Stimulated activated CD8-positive, alpha-beta memory T cell treated with anti-CD3 and anti-CD28 coated beads, Interleukin-15, amount 100 ng/mL, for 1 hour (primary cell): ENCODE data around the gene PPFIA4.

Experiments used
- DNase-seq: peaks from one replicate; pipeline ENCODE4 v3.0.0-alpha.2; 2020; ENCODE audit warnings: low read depth

The PPFIA4 gene

GRCh38 chr1:203057911-203058675 is 31.8 kb downstream of the PPFIA4 start:
- no peak for DNase-seq

GRCh38 chr1:203058676-203058935 is 32.3 kb downstream of the PPFIA4 start:
- DNase-seq = no peak

- DNase-seq = no peak
These were observed 33.2 kb downstream of the PPFIA4 start for GRCh38 chr1:203059485-203059884.

DNA sequence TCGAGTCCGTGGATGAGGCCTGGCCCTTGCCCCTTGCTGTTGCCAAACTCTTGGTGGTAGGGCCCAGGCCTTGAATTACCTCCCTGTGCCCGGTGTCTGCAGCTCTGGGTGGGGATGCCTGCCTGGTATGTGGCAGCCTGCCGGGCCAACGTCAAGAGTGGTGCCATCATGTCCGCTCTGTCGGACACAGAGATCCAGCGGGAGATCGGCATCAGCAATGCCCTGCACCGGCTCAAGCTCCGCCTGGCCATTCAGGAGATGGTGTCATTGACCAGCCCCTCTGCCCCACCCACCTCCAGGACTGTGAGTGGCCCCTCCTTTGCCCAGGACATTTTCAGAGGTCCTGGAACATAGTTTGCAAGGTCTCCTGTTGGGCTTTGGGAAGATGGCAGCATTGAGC is 33.8 kb downstream of the PPFIA4 start:
- DNase-seq = no peak

- DNase-seq = no peak
These were observed 37.0 kb downstream of the PPFIA4 start for GRCh38 chr1:203063287-203063686.

DNA sequence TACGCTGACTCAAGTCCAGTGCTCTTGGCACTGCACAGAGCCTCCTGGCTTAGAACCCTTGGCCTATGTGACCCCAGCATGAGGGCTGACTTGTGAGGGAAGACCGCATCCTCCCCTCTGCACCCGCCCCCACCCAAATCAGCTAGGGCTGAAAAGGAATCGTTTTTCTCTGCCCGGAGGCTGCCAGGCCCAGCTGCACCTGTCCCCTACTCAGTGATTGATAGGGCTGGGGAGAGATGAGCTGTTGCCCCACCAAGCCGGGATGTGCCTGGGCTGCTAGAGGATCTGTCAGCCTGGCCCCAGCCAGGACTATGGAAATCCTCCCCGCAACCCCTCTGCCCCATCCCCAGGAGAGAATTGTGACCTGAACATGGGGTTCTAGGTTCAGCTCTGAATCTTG is 38.9 kb downstream of the PPFIA4 start:
- DNase-seq = no peak

DNA sequence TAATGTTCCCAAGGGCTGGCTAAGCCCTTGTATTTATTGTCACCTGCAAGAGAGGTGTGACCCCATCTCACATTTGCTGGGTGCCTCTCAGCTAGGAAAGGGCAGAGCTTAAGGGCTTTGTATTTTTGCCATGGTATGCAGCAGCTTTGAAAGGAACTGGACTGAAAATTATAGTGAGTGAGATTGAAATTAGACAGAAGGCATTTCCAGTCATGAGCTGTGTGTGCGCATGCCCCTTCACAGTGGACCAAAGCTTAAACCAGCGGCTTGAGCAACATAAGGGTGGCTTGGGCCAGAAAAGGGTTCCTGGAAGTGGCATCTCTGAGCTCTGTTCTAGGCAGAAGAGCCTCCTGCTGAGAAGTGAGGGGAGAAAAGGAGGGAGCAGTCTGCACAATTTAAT is 39.7 kb downstream of the PPFIA4 start:
- no peak for DNase-seq

GRCh38 chr1:203066965-203067364 is 40.7 kb downstream of the PPFIA4 start:
- no peak for DNase-seq

- DNase-seq = no peak
These were observed 42.9 kb downstream of the PPFIA4 start for GRCh38 chr1:203069030-203069747.

DNA sequence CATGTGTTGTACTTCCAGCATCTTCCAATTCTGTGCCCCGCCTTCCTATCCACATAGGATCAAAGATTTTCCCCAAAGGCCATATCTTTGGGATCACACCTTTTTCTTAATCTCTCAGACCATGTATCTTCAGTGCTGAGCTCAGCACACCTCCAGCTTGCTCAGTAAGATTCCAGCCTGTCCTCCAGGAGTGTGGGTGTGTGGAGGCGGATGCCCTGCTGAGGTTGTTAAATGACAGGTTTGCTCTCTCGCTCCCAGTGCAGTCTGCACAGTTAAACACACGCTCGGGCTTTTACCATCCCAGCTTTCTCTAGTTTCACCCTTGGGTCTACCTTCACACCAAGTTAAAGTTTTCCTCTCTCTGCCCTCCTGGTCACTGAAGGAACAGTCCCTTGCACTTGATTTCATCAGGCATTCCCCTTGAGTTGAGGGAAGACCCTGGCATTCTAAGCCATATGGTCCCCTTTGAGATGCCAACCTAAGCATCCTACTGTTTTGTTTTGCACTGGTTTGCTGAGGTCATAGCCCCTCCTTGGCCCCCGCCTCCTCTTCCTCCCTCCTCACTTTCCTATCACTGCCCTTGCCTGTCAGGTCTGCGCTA is 45.8 kb downstream of the PPFIA4 start:
- no peak for DNase-seq

- no peak for DNase-seq
These were observed 46.6 kb downstream of the PPFIA4 start for GRCh38 chr1:203072911-203073310.

- DNase-seq = no peak
These were observed 47.2 kb downstream of the PPFIA4 start for GRCh38 chr1:203073469-203073868.

DNA sequence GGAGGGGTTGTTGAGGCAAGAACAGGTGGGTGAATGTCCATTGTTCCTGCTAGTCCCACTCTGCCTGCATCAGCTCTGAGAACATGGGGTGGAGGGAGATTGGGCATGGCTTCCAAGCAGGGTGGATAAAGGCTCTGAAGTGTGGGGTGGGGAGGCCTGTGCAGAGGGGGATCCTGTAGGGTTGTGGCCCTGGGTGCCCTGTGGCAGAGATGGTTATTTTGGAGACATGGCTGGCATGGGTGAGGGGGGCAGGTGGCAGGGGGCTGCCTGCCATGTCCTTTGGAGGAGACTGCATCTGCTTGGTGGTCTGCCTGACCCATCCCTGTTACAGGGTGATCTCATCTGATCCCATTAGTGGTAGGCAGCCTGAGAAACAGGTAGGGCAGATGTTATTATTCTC is 48.3 kb downstream of the PPFIA4 start:
- no peak for DNase-seq

GRCh38 chr1:203075236-203076030 is 49.1 kb downstream of the PPFIA4 start:
- DNase-seq = no peak

- no peak for DNase-seq
These were observed 49.8 kb downstream of the PPFIA4 start for GRCh38 chr1:203076031-203076511.

- no peak for DNase-seq
These were observed 51.1 kb downstream of the PPFIA4 start for GRCh38 chr1:203077367-203077766.

GRCh38 chr1:203077956-203078355 is 51.7 kb downstream of the PPFIA4 start:
- no peak for DNase-seq

DNA sequence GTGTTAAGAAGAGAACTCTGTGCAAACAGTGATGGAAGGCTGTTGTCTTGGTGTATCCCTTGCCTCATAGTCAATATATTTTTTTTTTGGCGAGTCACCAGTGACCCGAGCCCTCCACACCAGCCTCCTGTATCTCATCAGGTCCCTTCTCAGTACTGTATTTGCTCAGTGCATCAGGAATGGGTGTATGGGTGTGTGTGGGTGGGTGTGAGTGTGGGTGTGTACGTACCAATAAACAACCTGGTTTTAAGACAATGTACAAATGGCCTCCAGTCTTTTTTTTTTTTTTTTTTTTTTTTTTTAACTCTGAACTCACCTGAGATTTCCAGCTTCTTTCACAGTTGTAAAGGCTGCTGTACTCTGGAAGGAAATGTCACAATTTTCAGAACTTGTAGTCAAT is 52.2 kb downstream of the PPFIA4 start:
- DNase-seq = no peak

GRCh38 chr1:203080456-203080855 is 54.2 kb downstream of the PPFIA4 start:
- no peak for DNase-seq

DNA sequence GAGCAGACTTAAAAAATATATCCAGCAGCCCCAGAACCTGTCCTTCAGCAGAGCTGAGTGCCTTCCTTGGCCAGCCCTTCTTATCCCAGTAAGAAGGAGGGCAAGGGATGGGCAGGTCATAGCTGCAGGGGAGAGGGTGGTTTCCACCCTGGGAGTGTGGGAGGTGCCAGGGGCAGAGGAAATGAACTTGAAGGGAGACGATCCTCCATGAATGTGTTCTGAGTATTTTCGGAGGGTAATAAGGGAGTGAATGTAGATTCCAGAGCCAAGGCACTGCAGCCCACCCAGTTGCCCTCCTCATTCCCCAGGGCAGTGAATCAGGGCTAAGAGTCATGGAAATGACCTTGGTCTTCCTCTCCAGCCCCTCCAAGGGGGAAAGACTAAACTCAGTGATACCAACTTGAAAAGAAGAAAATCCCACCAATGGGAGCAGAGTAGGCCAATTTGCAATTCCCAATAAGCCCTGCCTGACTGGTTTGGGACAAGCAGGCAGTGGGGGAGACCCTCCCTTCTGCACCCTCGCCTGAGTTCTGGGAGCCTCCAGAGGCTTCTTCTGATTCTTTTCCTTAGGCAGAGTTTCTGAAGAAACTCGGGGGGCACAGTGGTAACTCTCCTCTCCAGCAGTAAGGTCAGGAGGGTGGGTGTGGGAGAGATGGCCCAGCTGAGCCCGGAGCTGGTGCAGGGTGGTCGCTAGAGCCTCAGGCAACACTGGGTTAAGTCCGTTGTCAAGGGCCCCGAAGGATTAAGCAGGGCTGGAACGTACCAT is 55.4 kb downstream of the PPFIA4 start:
- DNase-seq = no peak

DNA sequence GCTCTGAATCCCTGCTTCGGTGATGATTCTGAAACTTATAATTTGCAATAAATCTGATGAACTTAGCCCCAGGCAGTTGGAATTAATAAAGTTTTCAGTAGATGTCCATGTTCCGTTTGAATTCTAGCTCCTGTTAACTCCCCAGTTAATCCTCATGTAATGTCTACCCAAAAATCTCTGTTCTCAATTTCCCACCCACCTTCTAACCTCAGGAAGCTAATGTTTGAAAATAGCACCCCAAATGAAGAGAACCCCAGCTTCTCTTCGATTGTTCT is 55.9 kb downstream of the PPFIA4 start:
- no peak for DNase-seq
